GM12891 (cell line): Measurements from ENCODE around the gene SPARC.

Experiments used
- PAX5 ChIP-seq: IDR thresholded peaks from 2 replicates; pipeline ENCODE4 v1.6.1; 2011; ENCODE audit warnings: low read length, moderate library complexity, mild to moderate bottlenecking; ENCODE audit not compliant: insufficient read depth, severe bottlenecking
- POLR2A ChIP-seq: IDR thresholded peaks from 2 replicates; pipeline ENCODE4 v1.6.1; 2011; ENCODE audit warnings: low read depth, low read length, control low read depth
- POLR2AphosphoS5 ChIP-seq: IDR thresholded peaks from 2 replicates; pipeline ENCODE4 v1.6.1; 2011; ENCODE audit warnings: low read depth, low read length, control low read depth

- TF ChIP-seq POLR2A (no peak), POLR2AphosphoS5 (no peak), PAX5 (no peak)
Observed at GRCh38 chr5:151722546-151722945, 35.8 kb upstream of the SPARC start.
